Measurements from ENCODE around the gene LCP2.

DNA sequence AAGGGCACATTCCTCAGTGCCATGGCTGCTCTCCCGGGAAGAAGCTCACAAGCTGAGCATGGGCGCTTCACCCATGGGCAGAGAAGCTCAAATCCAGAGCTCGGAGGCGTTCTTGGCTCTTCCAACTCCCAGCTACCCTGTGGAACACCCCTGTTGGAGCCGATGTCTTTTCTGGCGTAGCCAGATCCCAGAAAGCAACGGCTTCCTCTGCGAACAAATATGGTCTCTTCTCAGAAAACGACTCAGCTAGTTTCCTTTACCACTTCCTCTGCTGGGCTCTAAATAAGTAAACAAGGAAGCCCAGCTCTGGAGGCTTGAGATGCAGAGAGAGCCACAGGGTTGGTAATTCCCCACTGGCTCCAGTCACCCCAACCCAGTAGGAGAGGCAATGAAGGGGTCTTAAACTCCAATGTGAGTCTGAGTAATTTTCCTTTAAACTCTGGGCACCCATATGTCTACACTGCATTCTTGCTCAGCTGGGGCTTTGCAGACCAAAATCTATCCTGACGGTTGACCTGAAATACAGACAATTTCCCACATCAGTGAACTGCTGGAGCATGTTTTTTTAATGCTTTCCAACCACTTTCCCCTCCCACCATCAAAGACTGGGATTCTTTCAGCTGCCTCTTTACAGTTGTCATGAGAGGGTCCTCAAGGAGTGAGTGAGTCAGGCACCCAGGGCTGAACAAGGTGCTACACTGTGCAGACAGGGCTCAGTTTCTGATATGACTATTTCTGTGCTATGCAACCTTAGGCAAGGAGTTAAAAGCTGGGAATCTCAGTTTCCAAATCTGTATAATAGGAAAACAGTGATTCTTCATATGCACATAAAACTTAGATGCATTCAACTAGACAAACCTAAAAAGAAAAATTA lies at the start of gene LCP2:
- TF ChIP-seq NRF1 (IDR thresholded peaks at IDR 0.05; ENCODE audit: low read depth, low read length), result no peak
- TF ChIP-seq, protein P1, sequence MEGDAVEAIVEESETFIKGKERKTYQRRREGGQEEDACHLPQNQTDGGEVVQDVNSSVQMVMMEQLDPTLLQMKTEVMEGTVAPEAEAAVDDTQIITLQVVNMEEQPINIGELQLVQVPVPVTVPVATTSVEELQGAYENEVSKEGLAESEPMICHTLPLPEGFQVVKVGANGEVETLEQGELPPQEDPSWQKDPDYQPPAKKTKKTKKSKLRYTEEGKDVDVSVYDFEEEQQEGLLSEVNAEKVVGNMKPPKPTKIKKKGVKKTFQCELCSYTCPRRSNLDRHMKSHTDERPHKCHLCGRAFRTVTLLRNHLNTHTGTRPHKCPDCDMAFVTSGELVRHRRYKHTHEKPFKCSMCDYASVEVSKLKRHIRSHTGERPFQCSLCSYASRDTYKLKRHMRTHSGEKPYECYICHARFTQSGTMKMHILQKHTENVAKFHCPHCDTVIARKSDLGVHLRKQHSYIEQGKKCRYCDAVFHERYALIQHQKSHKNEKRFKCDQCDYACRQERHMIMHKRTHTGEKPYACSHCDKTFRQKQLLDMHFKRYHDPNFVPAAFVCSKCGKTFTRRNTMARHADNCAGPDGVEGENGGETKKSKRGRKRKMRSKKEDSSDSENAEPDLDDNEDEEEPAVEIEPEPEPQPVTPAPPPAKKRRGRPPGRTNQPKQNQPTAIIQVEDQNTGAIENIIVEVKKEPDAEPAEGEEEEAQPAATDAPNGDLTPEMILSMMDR (IDR thresholded peaks at IDR 0.05; ENCODE audit: control extremely low read depth in 1 of 3, insufficient read depth in 1 of 3, low read depth in 1 of 3, low read length in 3 of 3), result no peak
- TF ChIP-seq JUN (IDR thresholded peaks at IDR 0.05; ENCODE audit: low read depth, low read length), result no peak
- no peak for TF ChIP-seq EZH2 (IDR thresholded peaks at IDR 0.05; ENCODE audit: low read depth, low read length, severe bottlenecking)
- TF ChIP-seq, protein P2, sequence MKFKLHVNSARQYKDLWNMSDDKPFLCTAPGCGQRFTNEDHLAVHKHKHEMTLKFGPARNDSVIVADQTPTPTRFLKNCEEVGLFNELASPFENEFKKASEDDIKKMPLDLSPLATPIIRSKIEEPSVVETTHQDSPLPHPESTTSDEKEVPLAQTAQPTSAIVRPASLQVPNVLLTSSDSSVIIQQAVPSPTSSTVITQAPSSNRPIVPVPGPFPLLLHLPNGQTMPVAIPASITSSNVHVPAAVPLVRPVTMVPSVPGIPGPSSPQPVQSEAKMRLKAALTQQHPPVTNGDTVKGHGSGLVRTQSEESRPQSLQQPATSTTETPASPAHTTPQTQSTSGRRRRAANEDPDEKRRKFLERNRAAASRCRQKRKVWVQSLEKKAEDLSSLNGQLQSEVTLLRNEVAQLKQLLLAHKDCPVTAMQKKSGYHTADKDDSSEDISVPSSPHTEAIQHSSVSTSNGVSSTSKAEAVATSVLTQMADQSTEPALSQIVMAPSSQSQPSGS (IDR thresholded peaks at IDR 0.05; ENCODE audit: low read length), result no peak
- no peak for TF ChIP-seq MAFK (IDR thresholded peaks at IDR 0.05; ENCODE audit: low read depth, low read length)
- no peak for TF ChIP-seq POLR2A (IDR thresholded peaks at IDR 0.05; ENCODE audit: control extremely low read depth in 1 of 2, low read depth in 2 of 2, low read length in 2 of 2)
- no peak for TF ChIP-seq POLR2AphosphoS5 (IDR thresholded peaks at IDR 0.05; ENCODE audit: low read depth, low read length)
- no peak for TF ChIP-seq CEBPB (IDR thresholded peaks at IDR 0.05; ENCODE audit: low read depth, low read length)
- TF ChIP-seq HDAC6 (IDR thresholded peaks at IDR 0.05; ENCODE audit: low read depth, low read length), result no peak
- TF ChIP-seq YY1 (IDR thresholded peaks at IDR 0.05; ENCODE audit: low read depth, low read length), result no peak
- TF ChIP-seq, protein P3, sequence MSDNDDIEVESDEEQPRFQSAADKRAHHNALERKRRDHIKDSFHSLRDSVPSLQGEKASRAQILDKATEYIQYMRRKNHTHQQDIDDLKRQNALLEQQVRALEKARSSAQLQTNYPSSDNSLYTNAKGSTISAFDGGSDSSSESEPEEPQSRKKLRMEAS (IDR thresholded peaks at IDR 0.05), result no peak
- no peak for TF ChIP-seq ZNF274 (IDR thresholded peaks at IDR 0.05; ENCODE audit: borderline replicate concordance, extremely low read depth, low read length)
- no peak for TF ChIP-seq EGR1 (IDR thresholded peaks at IDR 0.05; ENCODE audit: borderline replicate concordance, low read depth, low read length)

Data from H1 (cell line).